IPS DF 4.7 (cell line): ENCODE data around the gene DENND6B.

ENCODE experiments used
- DNase-seq: peaks from one replicate; pipeline ENCODE4 v3.0.0-alpha.2; 2013; ENCODE audit warnings: low spot score; ENCODE audit errors: extremely low read depth

The DENND6B gene

DNA sequence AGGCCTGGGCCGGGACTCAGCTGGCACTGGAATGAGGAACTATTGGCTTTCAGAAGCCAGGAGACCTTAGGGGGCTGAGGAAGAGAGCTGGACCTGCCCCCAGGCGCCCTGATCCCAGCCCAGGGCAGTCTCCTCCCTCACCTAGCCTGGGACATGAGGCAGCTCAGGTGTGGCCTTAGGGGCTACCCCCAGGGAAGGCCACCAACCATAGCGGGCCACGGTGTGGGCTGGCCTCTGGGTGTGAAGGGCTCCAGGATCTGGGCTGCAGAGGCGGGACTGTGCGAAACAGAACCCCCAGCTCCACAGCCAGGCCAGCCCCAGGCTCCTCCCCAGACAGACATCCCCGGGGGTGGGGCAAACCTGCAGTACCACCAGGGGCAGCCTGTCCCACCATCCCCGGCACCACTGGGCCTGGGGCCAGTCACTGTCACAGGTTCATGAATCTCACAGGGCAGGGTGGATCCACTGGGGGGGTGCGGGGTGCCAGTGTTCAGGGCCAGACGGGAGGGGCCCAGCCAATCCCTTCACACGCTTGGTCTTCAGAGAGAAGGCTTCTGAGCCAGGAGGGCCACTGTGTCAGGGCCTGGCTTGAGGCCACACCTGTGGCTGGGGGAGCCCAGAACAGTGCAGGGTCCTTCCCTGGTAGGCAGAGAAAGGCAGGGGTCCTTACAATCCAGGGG is 22.8 kb downstream of the DENND6B start:
- DNase-seq: no peak

DNA sequence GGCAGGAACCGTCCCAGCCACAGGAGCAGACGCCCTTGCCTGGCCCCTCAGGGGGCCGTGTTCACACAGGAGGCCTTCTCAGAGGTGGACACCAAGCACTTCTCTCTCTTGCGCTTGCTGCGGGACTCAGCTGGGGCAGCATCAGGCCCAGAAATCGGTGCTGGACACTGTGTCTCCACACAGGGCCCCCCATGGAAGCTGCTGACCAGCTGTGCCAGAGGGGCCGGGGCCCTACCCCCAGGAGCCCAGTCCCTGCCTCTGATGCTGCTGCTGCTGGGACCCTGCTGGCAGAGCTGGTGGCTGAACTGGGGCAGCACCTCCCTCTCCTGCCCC is 23.3 kb downstream of the DENND6B start:
- no peak for DNase-seq

DNA sequence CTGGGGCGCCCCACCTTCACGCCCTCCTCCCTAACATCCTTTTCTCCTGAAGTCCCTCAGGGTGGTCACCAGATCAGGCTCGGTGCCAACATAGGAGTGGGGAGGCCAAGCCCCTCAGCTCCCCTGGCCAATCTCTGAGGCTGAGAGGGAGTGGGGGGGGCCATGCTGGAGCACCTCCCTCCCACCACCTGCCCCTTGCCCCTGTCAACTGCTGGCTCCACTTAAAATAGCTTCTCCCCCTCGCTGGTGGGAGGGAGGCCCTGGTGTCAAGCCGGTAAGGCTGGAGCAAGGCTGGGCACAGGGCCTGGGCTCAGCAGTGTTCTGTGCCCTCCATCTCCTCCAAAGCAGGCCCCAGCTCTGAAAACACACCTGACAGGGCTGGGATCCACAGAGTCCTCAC is 24.2 kb downstream of the DENND6B start:
- no peak for DNase-seq

DNA sequence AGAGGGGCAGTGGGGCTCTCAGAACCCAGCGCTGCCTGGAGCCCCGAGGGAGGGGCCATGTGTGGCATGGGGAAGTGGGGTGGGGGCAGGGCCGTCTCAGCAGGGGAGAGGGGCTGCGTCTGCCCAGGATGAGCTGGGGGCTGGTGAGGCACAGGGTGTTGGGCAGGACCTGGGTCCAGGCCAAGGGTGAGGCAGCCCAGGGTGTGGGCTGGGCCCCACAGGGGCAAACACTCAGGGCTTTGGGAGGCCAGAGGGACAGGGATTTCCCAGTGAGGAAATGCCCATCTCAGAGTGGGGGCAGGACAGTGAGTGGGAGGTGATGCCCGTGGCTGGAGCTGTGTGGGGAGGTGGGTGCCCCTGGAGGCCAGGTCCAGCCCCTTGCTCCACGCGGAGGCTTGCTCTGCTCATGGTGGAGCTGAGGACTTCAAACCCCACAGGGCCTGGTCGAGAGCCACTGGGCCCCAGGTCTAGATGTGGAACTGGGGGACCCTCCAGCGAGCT is 24.7 kb downstream of the DENND6B start:
- DNase-seq: no peak

DNA sequence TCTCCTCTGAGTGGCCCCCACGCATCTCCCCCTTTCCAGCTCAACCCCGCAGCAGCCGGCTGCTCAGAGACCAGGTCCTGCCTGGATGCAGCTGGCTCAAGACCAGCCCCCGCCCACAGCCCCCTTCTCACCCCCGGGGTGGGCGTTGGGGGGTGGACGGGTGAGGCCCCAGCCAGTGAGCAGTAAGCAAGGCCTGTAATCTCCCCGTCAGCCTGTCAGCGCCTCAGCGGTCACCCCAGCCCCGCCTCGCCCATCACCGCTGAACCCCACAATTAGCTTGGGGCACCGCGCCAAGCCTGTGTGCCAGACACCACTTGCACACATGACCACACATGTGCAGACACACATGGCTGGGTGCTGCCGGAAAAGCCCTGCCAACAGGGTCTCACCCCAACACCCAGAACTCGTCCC is 25.2 kb downstream of the DENND6B start:
- DNase-seq: no peak

DNA sequence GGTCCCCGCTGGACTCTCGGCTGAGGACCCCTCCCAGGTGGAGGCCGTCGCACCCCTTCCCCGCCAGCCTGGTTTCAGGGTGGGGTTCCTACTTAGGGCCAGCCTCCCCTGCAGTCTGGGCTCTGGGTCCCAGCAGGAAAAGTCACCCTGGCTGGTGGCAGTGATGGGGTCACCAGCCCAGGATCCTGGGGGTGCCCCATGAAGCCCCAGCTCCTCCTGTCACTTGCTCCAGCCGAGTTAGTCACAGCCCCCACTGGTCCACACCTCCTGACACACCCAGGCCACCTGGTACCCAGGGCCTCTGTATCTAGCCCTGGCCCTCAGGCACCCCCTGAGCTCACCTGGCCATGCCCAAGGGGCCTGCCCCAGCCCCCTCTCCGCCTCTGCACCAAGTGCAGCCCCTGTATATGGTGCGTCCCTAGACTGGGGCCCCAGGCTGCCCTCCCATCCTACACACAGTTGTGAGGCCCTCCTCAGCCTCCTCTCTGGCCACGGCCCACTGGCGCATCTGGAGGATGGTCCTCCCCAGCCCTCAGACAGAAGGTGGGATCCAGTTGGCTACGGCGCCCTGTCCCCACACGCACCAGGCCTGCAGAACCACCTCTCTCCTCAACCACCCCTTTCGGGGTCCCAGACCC is 26.1 kb downstream of the DENND6B start:
- no peak for DNase-seq

DNA sequence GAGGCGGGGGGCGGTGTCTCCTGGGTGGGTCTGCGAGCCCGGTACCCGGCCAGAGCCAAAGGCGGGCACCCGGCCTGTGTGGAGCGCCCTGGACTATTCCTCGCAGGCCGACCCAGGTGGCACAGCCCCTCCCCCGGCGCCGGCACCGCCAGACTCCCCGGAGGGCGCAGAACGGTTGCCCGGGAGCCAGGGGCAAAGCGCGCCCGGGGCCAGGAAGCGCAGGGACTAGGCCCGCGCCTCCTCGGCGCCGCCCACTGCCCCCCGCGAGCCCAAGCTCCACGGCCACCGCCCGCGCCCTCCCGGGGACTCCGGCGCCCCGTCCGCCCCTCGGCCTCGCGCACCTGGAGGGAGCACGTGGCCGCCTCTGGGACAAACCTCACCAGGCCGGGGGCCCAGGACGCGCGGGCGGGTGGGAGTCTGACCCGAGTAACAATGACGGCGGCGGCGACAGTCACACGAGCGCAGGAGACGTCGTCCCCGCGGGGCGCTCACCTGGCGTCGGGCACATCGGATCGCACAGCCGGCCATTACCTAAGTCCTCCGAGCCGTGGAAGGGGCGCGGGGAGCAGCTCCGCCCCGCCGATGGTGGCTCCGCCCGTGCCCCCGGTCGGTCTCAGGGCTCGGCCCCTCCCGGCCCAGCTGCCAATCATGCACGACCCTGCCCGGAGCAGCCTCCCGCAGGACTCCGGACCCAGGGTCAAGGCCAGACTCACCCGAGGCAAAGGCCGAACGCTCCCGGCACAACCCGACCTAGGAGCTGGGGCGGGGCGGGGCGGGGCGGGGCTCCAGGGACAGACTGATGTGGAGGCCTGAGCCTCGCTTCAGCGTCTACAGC is 26.8 kb downstream of the DENND6B start:
- no peak for DNase-seq

DNA sequence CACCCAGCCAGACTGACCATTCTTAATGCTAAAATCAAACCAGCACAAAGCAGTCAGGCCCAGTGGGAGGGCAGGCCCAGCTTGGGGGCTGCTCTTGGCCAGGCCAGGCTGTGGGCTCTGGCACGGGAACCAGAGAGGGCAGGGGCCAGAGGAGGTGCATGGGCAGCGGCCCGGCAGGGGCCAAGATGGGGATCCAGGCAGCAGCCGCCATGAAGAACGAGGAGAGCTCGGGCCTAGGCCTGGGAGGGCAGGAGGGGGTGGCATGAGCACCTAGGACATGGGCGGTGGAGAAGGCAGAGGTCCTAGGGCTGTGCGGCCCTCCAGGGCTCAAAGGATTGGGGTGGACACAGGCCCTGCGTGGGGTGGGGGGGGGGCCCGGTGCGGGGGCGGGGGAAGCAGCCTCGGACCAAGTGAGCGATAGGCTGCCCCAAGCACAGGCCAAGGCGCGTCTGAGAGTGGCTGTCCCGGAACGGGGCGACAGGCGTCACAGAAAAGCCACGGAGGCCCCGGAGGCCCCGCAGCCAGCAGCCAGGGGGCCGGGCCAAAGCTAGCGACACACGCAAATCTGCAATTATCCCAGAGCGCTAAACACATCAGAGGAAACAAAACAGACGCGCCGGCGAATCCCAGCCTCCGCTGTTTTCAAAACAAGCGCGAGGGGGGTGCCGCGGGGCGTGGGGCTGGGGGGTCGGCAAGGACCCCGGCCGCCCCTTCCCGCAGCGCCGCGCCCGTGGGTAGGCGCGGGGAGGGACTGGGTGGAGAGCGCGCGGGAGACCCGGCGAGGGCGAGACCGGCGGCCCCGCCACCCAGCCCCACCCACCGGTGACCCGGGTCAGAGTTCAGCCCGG is 27.7 kb downstream of the DENND6B start:
- DNase-seq: no peak

DNA sequence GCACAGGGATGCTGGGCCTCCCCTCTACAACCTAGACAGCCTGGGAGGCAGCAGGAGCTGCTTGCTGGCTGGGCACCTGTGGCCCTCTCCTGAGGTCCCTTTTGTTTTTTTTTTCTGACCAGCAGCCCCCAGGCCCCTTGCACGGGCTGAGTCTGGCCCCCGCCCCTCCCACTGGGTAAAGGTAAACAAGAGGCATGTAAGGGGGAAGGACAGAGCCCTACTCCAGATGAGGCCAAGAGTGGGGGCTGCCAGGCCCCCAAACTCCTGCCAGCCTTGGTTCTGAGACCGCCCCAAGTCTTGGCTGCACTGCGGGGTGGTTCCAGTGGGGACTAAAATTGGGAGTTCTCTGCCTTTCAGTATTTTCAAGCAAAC is 28.6 kb downstream of the DENND6B start:
- no peak for DNase-seq

DNA sequence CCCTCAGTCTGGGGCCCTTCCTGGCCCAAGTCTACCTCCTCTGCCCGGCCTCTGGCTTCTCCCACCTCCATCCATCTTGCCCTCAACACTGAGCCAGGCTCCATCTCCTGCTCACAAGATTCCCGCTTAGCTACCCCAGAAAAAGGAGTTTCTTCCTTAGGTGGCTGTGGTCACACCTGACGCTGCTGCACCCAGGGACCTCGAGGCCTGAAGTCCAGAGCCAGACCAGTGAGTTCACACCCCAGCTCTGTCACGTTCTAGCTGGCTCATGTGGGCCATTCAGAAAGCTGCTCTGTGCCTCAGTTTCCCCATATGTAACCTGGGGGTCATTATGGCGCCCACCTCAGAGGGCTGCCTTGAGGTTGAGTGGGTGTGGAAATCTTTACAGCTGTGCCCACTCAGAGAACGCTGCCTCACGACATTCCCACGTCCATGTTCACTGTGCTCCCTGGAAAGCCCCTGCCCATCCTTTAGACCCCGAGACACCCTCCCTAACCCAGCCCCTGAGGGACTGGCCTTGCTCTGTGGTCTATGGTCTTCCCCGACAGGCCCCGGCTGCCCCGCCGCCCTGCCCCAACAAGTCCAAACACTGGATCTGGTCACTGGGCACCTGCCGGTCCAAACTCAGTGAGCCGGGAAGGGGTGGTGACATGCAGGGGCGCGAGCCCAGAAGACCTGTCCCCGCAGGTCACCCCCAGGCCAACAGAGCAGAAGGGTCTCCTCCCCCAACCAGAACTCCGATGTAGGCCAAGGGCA is 29.1 kb downstream of the DENND6B start:
- no peak for DNase-seq

DNA sequence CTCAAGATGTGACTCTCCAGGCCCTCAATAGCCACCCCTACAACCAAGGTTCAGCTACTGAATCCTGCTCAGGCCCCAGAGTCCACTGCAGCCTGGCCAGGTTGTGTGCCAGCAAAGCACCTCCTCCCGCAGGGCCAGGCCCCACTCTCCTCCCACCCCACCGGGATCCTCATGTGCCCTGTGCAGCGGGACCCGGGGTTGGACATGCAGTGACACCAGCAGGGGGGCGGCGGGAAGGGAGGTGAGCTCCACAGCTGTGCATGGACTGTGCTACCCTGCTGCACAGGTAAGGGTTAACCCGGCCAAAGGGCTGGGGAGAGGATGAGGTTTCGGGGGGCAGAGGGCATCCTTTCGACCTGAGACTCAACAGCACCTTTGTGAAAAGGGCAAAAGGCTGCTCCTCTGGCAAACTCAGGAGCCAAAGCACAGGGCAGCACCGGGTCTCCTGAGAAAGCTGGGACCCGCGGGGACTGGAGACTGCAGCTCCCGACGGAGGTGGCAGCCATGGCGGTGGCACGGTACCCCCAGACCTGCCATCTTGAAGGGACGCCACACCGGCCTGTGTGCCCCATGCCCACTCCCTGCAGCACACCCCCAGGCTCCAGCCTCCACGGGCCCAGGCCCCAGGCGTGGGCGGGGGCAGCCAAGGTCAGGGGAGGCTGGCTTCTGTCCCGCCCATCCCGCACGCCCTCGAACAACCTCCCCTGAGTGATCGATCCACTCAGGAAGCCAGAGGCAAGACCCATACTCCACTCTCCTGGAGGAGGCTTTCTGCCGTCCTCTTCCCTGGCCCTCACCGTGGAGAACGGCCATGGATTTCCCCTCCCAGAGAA is 29.9 kb downstream of the DENND6B start:
- no peak for DNase-seq

DNA sequence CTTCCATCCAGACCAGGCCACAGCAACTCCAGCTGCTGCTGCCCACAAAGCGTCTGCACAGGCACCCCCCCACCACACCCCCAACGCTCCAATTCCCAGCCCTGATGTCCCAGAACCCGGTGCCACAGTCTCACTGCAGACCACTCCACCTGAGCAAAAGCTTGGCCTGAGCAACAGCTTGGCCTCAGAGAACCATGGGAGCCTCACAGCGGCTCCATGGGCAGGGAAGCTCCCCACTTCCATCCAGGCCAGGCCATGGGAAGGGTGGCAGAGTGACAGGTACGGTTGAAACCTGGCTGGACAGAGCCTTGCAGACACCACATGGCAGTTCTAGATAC is 32.5 kb downstream of the DENND6B start:
- no peak for DNase-seq

DNA sequence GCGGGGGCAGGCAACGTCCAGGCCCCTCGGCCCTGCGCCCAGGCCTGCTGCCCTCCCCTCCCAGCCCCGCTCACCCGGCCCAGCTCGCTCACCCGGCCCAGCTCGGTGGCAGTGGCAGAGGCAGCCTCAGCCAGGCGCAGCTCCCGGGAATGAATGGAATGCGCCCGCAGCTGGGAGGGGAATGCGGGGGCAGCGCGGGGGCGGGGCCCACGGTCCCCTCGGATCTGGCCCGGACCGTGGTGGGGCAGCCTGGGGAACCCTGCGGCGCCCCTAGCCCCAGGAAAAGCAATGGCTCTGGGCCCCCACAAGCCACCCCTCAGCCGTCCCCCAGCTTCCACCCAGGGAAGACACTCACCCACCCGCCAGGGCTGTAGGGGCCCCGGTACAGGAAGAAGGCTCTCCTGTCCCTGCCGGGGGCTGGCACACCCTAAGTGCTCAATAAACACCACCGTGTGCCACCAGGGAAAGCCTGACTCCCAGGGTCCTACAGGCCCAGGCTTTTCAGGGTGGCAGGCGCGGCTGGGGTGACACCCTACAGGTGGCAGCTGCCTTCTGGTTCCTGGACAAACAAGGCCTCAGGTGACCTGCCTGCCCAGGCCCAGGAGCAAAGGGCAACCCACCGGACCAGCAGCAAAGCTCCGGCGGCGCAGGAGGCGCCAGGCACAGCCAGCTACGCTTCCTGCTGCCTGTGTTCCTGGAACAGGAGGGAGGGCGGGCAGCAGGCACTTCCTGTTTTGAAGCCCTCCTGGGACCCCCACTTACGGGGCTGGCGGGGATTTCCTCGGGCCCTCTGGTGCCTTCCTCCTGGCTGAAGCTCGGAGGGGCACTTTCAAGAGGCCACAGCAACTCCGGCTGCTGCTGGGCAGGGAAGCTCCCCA is 33.1 kb downstream of the DENND6B start:
- DNase-seq: no peak

DNA sequence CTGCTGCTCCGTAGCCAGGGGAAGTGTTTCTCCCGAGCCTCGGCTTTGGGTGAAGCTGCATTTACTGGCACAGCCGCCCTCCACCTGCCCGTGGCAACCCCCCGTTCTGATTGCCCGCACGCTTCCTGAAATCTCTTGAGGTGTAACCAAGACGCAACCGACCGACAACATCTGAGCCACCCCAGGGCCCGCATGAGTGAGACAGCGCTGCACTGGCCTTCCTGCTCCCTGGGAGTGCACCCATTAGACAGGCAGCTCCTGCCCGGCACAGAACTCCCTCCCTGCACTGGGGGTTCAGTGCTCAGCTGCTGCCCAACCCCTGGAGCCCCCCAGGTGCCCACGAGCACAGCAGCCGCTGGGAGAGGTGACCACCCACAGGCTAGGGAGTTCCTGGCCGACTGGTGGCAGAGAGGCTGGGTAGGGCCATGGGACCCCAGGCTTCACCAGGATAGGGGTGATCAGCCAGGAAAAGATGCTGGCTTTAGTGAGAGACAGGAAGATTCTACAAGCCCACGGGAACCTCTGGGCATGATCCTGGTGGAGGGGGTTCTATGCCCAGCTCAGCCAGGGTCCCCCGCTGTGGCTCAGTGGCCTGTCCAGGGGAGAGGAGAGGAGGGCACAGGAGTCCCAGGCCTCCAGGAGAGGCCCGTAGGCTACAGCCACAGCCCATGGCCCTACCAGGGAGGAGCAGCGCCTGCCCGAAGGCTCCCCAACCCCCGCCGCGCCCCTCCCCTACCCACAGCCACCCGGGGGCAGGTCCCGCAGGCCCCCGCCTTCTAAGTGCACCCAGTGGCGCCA is 34.0 kb downstream of the DENND6B start:
- DNase-seq: no peak

DNA sequence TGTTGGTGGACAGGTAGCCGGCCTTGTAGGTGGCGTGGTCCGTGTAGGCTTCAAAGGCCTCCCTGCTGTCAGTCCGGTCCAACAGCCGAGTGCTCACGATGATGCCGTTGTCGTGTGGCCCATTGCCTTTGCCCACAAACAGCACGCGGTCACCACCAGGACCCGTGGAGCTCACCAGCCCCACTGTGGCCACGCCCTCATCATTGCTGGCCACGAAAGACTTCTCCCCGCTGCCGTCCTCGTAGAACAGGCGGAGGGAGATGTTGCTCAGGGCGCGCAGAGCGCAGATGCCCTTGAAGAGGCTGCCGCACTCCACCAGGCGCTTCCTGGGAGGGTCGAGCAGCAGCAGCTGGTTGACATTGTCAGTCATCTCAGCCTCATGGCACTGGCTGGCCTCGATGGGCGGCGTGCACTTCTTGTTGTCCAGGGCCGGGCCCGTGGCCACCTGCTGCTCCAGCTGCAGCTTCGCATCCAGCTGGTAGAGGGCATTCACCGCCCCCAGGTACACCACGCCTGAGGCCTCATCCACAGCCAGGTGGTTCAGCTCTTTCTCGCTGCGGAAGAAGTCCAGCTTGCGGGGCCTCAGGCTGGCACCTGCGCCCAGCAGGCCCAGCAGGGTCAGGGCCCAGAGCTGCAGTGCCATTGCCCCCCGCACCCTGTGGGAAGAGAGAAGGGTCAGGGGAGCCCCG is 36.7 kb downstream of the DENND6B start:
- no peak for DNase-seq

DNA sequence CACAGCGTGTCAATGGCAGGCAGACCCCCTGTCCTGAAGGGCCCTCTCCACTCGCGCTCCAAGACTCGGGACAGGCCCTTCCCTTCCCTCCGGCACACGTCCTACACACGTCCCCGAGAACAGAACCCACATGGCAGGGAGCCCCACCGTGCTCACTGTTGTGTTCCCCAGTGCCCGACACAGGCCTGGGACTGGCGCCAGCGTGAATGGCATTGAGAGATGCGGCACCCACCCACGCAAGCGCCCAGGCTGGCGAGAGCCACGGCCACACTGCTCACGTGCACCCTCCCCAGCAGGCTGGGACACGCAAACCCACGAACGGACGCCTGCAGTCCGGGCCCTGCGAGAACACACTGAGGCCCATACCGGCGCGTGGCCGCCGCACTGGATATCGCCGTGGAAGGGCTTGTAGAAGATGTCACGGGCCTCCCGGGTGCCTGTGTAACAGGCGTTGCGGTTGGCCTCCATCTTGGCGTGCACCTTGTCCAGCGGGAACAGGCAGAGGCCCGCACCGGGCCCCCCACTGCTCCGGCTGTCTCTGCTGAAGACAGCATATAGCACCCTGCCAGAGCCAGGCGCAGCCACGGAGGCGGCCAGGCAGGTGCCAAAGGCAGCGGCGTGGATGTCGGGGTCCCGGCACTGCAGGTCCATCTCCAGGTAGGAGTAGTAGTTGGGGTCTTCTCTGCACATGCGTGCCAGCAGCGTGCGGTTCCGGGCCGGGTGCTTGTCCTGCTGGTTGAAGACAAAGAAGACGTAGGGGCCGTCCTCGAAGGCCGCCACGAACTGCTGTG is 37.5 kb downstream of the DENND6B start:
- no peak for DNase-seq

DNA sequence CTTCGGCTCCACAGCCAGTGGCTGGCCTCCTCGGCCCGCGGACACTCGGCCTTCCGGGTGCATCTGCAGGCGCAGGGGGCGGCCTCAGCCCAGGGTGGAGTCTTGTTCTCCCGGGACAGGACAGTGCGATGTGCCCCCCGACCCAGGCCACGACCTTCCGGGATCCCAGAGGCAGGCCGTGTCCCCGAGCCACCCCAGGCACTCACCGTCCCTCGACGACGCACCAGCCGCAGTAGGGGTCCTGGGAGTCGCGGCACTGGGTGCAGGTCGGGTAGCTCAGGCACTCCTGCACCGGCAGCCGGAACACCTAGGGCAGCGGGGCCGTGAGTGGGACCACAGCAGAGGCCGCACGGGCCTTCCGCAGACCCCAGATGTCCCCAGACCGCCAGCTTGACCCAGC is 39.1 kb downstream of the DENND6B start:
- DNase-seq: no peak
